OCI-LY7 (cell line): Measurements from ENCODE around the gene FAM216A. TPM values are rescaled to one million over a fixed set of nuclear protein-coding genes. Genes with fewer than 3 reads are reported as not detected.

ENCODE experiments used
- BruUV-seq: library from RNA; stranded (reverse); fragments of 400-500 nt; replicated peaks from 2 replicates; lab custom pipeline; 2021; lab: Mats Ljungman, UMichigan
- CTCF ChIA-PET: fragments of 300-600 bp; sonication (Branson Sonifier 250); formaldehyde crosslinking; loops from one replicate; lab custom pipeline; 2022; ENCODE audit warnings: antibody characterized with exemption; ENCODE audit not compliant: unreplicated experiment; lab: Charles Lee
- POLR2A ChIA-PET: fragments of 300-600 bp; sonication (Branson Sonifier 250); formaldehyde crosslinking; loops from one replicate; lab custom pipeline; 2022; ENCODE audit warnings: antibody characterized with exemption; lab: Charles Lee
- DNase-seq: peaks from one replicate; pipeline ENCODE4 v3.0.0-alpha.2; 2015; ENCODE audit warnings: low spot score
- H2AFZ ChIP-seq: fragments of 200-600 bp; sonication (generic), shearing (Covaris generic); 2 replicates; pipeline ENCODE4 v1.6.1; 2014; ENCODE audit warnings: mild to moderate bottlenecking, antibody characterized with exemption, low read length, moderate library complexity
- H3K27ac ChIP-seq: fragments of 200-600 bp; sonication (generic); 2 replicates; pipeline ENCODE4 v1.5.1; 2014; ENCODE audit warnings: mixed run types, low read depth, mild to moderate bottlenecking, moderate library complexity, low read length, inconsistent platforms; ENCODE audit not compliant: poor library complexity, severe bottlenecking
- H3K36me3 ChIP-seq: fragments of 200-600 bp; sonication (generic); 2 replicates; pipeline ENCODE4 v1.6.1; 2014; ENCODE audit warnings: mild to moderate bottlenecking, antibody characterized with exemption, low read length, moderate library complexity, mixed read lengths; ENCODE audit not compliant: insufficient read depth
- H3K4me1 ChIP-seq: fragments of 200-600 bp; sonication (generic); 2 replicates; pipeline ENCODE4 v1.5.1; 2014; ENCODE audit warnings: mild to moderate bottlenecking, low read length; ENCODE audit not compliant: insufficient read depth, poor library complexity, severe bottlenecking
- H3K4me2 ChIP-seq: fragments of 200-600 bp; sonication (generic); 2 replicates; pipeline ENCODE4 v1.6.1; 2014; ENCODE audit warnings: mild to moderate bottlenecking, low read length
- H3K4me3 ChIP-seq: fragments of 200-600 bp; sonication (generic); 2 replicates; pipeline ENCODE4 v1.5.1; 2014; ENCODE audit warnings: mild to moderate bottlenecking, low read depth, low read length; ENCODE audit not compliant: poor library complexity, severe bottlenecking
- H3K79me2 ChIP-seq: fragments of 200-600 bp; sonication (generic); 2 replicates; pipeline ENCODE4 v1.6.1; 2016; ENCODE audit warnings: low read depth, mild to moderate bottlenecking, low read length, moderate library complexity, mixed read lengths; ENCODE audit not compliant: insufficient read depth
- H3K9me2 ChIP-seq: fragments of 200-600 bp; sonication (generic); 2 replicates; pipeline ENCODE4 v1.6.1; 2016; ENCODE audit warnings: mild to moderate bottlenecking, low read length, mixed read lengths; ENCODE audit not compliant: insufficient read depth
- H3K9me3 ChIP-seq: fragments of 200-600 bp; sonication (generic); 2 replicates; pipeline ENCODE4 v1.6.1; 2014; ENCODE audit warnings: mild to moderate bottlenecking, mixed run types, low read length, mixed read lengths
- H4K20me1 ChIP-seq: fragments of 200-600 bp; sonication (generic); 2 replicates; pipeline ENCODE4 v1.6.1; 2014; ENCODE audit warnings: mild to moderate bottlenecking, antibody characterized with exemption, low read length, moderate library complexity, mixed read lengths; ENCODE audit not compliant: insufficient read depth
- EZH2phosphoT487 ChIP-seq: fragments of 200-600 bp; sonication (generic); IDR thresholded peaks from 2 replicates; pipeline ENCODE4 v1.6.1; 2018; ENCODE audit warnings: low read depth, borderline replicate concordance, mild to moderate bottlenecking, mixed run types, antibody characterized with exemption, low read length, moderate library complexity, mixed read lengths
- intact Hi-C: fragments of 100-400 bp; cut with micrococcal nuclease; formaldehyde crosslinking; loops from one replicate; pipeline ENCODE4 v1.10.0; 2022; ENCODE audit not compliant: unreplicated experiment
- small RNA-seq: library from RNA; depleted of rRNA; stranded (forward); fragments of <200 nt; gene quantifications from one replicate; pipeline ENCODE3, GENCODE V24; 2014
- total RNA-seq, 2 experiments: library from RNA; depleted of rRNA in 1 of 2; stranded (reverse); fragments of >200 nt in 1 of 2; shearing (Covaris generic) in 1 of 2; gene quantifications; 2 replicates each; pipeline ENCODE4 v1.2.3, GENCODE V29; 2014 to 2022
- TF ChIP-seq, protein P1 (sequence below): fragments of 200-600 bp; sonication (generic); conservative IDR thresholded peaks from 2 replicates; pipeline ENCODE4 v1.5.1; 2014; ENCODE audit warnings: mild to moderate bottlenecking, antibody characterized with exemption, low read length, moderate library complexity, mixed read lengths

Gene FAM216A
- total RNA-seq, 2 experiments from 2014 or later, result 62.4 to 62.5 TPM

- H3K9me2 ChIP-seq, result no peaks in the 10 kb centered on the region
- no peaks in the 10 kb centered on the region for H4K20me1 ChIP-seq
- intact Hi-C loops, result no loop called here
- CTCF ChIA-PET, result no interaction called here
- DNase-seq, result no peak
- TF ChIP-seq EZH2phosphoT487, result no peak
- TF ChIP-seq, protein P1, sequence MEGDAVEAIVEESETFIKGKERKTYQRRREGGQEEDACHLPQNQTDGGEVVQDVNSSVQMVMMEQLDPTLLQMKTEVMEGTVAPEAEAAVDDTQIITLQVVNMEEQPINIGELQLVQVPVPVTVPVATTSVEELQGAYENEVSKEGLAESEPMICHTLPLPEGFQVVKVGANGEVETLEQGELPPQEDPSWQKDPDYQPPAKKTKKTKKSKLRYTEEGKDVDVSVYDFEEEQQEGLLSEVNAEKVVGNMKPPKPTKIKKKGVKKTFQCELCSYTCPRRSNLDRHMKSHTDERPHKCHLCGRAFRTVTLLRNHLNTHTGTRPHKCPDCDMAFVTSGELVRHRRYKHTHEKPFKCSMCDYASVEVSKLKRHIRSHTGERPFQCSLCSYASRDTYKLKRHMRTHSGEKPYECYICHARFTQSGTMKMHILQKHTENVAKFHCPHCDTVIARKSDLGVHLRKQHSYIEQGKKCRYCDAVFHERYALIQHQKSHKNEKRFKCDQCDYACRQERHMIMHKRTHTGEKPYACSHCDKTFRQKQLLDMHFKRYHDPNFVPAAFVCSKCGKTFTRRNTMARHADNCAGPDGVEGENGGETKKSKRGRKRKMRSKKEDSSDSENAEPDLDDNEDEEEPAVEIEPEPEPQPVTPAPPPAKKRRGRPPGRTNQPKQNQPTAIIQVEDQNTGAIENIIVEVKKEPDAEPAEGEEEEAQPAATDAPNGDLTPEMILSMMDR, result no peak
- no TSS peak for BruUV-seq
- POLR2A ChIA-PET, result interaction anchor here (0.5 to 0.7 kb wide), 2 partner anchors 32 to 64 kb away, joined by 3 to 4 read pairs; no protein-coding TSS in a partner anchor
- H3K27ac ChIP-seq, result no peak overlapping the region
- no peak overlapping the region for H2AFZ ChIP-seq
- H3K9me3 ChIP-seq, result no peaks in the 10 kb centered on the region
- H3K79me2 ChIP-seq, result peaks cover 13% of the 10 kb centered on the region; the same call in 1 of the 2 replicates
- H3K4me2 ChIP-seq, result no peak overlapping the region
- no peak overlapping the region for H3K4me3 ChIP-seq
- H3K4me1 ChIP-seq, result peaks cover 12% of the 10 kb centered on the region
- peaks cover 86% of the 10 kb centered on the region for H3K36me3 ChIP-seq
Observed at GRCh38 chr12:110538869-110539622, 70.4 kb downstream of the FAM216A start.

Small RNAs within 50 kb of the gene (small RNA-seq; reads per million reads assigned to genes)
- gene RF00278, result not detected

Other genes starting within 250 kb of the FAM216A start
- 84.1 and 93.5 TPM in 2 replicates for gene ATP2A2, start 187.6 kb upstream of the FAM216A start, total RNA-seq (2014; rRNA removed; shearing (Covaris generic))
- gene ATP2A2, start 187.6 kb upstream of the FAM216A start, total RNA-seq (2022), result 166 and 178 TPM in 2 replicates
- gene ANAPC7, start 65.1 kb upstream of the FAM216A start, total RNA-seq (2014; rRNA removed; shearing (Covaris generic)), result 84.7 and 105 TPM in 2 replicates
- 120 and 136 TPM in 2 replicates for gene ANAPC7, start 65.1 kb upstream of the FAM216A start, total RNA-seq (2022)
- 250 and 256 TPM in 2 replicates for gene ARPC3, start 18.5 kb upstream of the FAM216A start, total RNA-seq (2014; rRNA removed; shearing (Covaris generic))
- 385 and 401 TPM in 2 replicates for gene ARPC3, start 18.5 kb upstream of the FAM216A start, total RNA-seq (2022)
- gene GPN3, start 588 bp upstream of the FAM216A start, total RNA-seq (2014; rRNA removed; shearing (Covaris generic)), result 18.6 and 24.2 TPM in 2 replicates
- gene GPN3, start 588 bp upstream of the FAM216A start, total RNA-seq (2022), result 39.9 and 43.7 TPM in 2 replicates
- gene VPS29, start 33.3 kb downstream of the FAM216A start, total RNA-seq (2014; rRNA removed; shearing (Covaris generic)), result 52.3 and 80.3 TPM in 2 replicates
- 162 and 168 TPM in 2 replicates for gene VPS29, start 33.3 kb downstream of the FAM216A start, total RNA-seq (2022)
- 0.46 and 0.76 TPM in 2 replicates for gene RAD9B, start 33.5 kb downstream of the FAM216A start, total RNA-seq (2014; rRNA removed; shearing (Covaris generic))
- 1.9 and 3.0 TPM in 2 replicates for gene RAD9B, start 33.5 kb downstream of the FAM216A start, total RNA-seq (2022)
- gene PPTC7, start 114.5 kb downstream of the FAM216A start, total RNA-seq (2014; rRNA removed; shearing (Covaris generic)), result 8.3 and 11.4 TPM in 2 replicates
- 29.7 and 30.6 TPM in 2 replicates for gene PPTC7, start 114.5 kb downstream of the FAM216A start, total RNA-seq (2022)
- 4.0 and 8.7 TPM in 2 replicates for gene TCTN1, start 145.3 kb downstream of the FAM216A start, total RNA-seq (2014; rRNA removed; shearing (Covaris generic))
- 19.9 and 21.0 TPM in 2 replicates for gene TCTN1, start 145.3 kb downstream of the FAM216A start, total RNA-seq (2022)
- gene HVCN1, start 220.3 kb downstream of the FAM216A start, total RNA-seq (2014; rRNA removed; shearing (Covaris generic)), result 6.4 and 9.3 TPM in 2 replicates
- 4.5 and 4.9 TPM in 2 replicates for gene HVCN1, start 220.3 kb downstream of the FAM216A start, total RNA-seq (2022)